Activated CD4-positive, alpha-beta T cell treated with anti-CD3 and anti-CD28 coated beads, Interleukin-2, amount 10 ng/mL, durations not matched to agents 24 days and 14 days (primary cell): ENCODE data around the gene PI4K2B. TPM values are rescaled to one million over a fixed set of nuclear protein-coding genes. Genes with fewer than 3 reads are reported as not detected.
A peak's percentile ranks its signal among the peaks of the same experiment; 100 is the strongest.
"Not testable (repeated sequence)": the region's sequence is repeated elsewhere in the genome, so short reads cannot be mapped to it uniquely, and the experiment has no call there.

Source experiments
- DNase-seq: peaks from one replicate; pipeline ENCODE4 v3.0.0; 2022
- H3K27ac Mint-ChIP-seq: one replicate; pipeline ENCODE4 v1.8.0; 2022; ENCODE audit warnings: mild to moderate bottlenecking, mixed read lengths
- H3K27me3 Mint-ChIP-seq: one replicate; pipeline ENCODE4 v1.8.0; 2022; ENCODE audit warnings: mixed read lengths
- H3K36me3 Mint-ChIP-seq: one replicate; pipeline ENCODE4 v1.8.0; 2022; ENCODE audit warnings: low read depth, mild to moderate bottlenecking, mixed read lengths
- H3K4me1 Mint-ChIP-seq: one replicate; pipeline ENCODE4 v1.8.0; 2021; ENCODE audit warnings: mixed read lengths
- H3K4me3 Mint-ChIP-seq: one replicate; pipeline ENCODE4 v1.8.0; 2022; ENCODE audit warnings: mild to moderate bottlenecking, moderate library complexity, mixed read lengths
- H3K9me3 Mint-ChIP-seq: one replicate; pipeline ENCODE4 v1.8.0; 2021; ENCODE audit warnings: mixed read lengths
- intact Hi-C: fragments of 100-400 bp; cut with micrococcal nuclease; formaldehyde crosslinking; loops from one replicate; pipeline ENCODE4 v1.15.1; 2023
- total RNA-seq: library from RNA; stranded (reverse); gene quantifications from 2 replicates; pipeline ENCODE4 v1.2.3, GENCODE V29; 2022

The PI4K2B gene
- total RNA-seq, 1 donor from 2014 or later, result 34.2 TPM

DNA sequence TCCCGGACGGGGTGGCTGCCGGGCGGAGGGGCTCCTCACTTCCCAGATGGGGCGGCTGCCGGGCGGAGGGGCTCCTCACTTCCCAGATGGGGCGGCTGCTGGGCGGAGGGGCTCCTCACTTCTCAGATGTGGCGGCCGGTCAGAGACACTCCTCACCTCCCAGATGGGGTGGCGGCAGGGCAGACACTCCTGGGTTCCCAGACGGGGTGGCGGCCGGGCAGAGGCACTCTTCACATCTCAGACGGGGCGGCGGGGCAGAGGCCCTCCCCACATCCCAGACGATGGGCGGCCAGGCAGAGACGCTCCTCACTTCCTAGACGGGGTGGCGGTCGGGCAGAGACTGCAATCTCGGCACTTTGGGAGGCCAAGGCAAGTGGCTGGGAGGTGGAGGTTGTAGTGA, 15.7 kb downstream of the PI4K2B start:
- peaks cover 35% of the 10 kb centered on the region for H3K4me1 Mint-ChIP-seq
- DNase-seq, H3K4me3 Mint-ChIP-seq, H3K27me3 Mint-ChIP-seq, H3K9me3 Mint-ChIP-seq, H3K27ac Mint-ChIP-seq: not testable (repeated sequence)
- intact Hi-C loops, result loop anchor here (10.0 kb wide), 1 partner anchor 775 kb away; no protein-coding TSS in a partner anchor
- H3K36me3 Mint-ChIP-seq, result peaks cover 25% of the 10 kb centered on the region

DNA sequence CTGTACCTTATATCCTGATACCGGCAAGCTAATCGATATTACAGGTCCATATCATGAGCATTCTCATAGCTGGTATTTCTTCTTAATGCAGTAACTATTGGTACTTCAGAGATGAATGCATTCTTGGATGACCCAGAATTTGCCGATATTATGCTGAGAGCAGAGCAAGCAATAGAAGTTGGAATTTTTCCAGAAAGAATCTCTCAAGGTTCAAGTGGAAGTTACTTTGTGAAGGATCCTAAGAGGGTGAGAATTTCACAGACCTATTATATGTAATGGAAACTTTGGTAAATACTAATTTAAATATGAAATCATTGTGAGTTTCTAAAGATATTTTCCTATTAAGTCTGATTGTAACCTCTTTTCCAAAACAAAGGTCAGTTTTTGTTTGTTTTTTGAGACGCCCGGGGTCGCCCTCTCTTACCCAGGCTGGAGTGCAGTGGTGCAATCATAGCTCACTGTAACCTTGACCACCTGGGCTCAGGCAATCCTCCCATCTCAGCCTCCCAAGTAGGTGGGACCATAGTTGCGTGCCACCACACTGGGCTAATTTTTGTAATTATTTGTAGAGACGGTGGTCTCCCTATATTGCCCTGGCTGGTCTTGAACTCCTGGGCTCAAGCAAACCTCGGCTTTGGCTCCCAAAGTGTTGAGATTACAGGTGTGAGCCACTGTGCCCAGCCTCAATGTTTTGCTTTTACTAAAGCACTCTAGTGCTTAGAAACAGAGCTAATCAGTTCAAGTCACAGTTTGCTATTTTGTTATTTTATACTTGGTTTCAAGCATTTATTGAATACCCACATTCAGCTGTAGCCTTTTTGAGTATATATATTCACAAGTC, 18.6 kb downstream of the PI4K2B start:
- peaks cover 33% of the 10 kb centered on the region for H3K36me3 Mint-ChIP-seq
- no peak overlapping the region for H3K4me3 Mint-ChIP-seq
- DNase-seq, result peak; percentile 50
- intact Hi-C loops, result loop anchor here (1.0 to 2.0 kb wide), 2 partner anchors 10 to 18 kb away; partner anchors contain the start of gene PI4K2B
- peak overlapping the region; percentile 53 for H3K27ac Mint-ChIP-seq
- peaks cover 30% of the 10 kb centered on the region for H3K4me1 Mint-ChIP-seq
- no peaks in the 10 kb centered on the region for H3K27me3 Mint-ChIP-seq
- no peaks in the 10 kb centered on the region for H3K9me3 Mint-ChIP-seq

DNA sequence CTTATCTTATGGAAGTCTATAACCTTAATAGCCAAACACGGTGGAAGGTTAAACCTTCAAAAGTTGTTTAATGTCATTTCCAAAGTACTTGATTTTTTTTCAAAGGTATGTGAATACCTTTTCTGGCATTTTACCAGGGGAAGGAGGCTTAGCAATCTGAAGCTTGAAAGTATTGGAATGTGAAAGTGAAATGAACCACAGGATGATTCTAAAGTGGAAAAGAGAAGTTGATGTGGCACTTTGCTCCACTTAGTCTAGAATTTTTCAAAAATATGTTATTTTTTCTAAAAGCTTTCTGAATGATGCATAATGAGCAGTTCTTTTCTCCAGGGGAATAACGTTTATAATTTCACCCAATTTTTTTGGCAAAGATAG, 19.2 kb downstream of the PI4K2B start:
- no peaks in the 10 kb centered on the region for H3K27me3 Mint-ChIP-seq
- peak; percentile 54 for DNase-seq
- no peak overlapping the region for H3K4me3 Mint-ChIP-seq
- H3K27ac Mint-ChIP-seq, result peak overlapping the region; percentile 53
- H3K36me3 Mint-ChIP-seq, result peaks cover 34% of the 10 kb centered on the region
- peaks cover 29% of the 10 kb centered on the region for H3K4me1 Mint-ChIP-seq
- intact Hi-C loops, result loop anchor here (2.0 kb wide), 1 partner anchor 18 kb away; the partner anchor contains the start of gene PI4K2B
- no peaks in the 10 kb centered on the region for H3K9me3 Mint-ChIP-seq

DNA sequence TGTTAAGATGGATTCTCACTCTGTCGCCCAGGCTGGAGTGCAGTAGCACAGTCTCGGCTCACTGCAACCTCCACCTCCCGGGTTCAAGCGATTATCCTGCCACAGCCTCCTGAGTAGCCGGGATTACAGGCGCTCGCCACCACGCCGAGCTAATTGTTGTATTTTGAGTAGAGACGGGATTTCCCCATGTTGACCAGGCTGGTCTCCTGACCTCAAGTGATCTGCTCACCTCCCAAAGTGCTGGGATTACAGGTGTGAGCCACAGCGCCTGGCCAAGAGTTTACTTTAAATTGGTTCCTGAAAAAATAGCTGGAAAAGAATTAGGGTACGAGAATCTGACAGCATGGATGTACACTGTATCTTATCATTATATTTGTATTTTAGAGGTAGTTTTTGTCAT, 20.0 kb downstream of the PI4K2B start:
- intact Hi-C loops, result loop anchor here (2.0 kb wide), 1 partner anchor 19 kb away; the partner anchor contains the start of gene PI4K2B
- Mint-ChIP-seq H3K36me3 (peaks cover 30% of the 10 kb centered on the region), H3K4me1 (peaks cover 26% of the 10 kb centered on the region)
- H3K27me3 Mint-ChIP-seq, H3K4me3 Mint-ChIP-seq, H3K9me3 Mint-ChIP-seq, H3K27ac Mint-ChIP-seq: not testable (repeated sequence)
- DNase-seq, result peak; percentile 33

DNA sequence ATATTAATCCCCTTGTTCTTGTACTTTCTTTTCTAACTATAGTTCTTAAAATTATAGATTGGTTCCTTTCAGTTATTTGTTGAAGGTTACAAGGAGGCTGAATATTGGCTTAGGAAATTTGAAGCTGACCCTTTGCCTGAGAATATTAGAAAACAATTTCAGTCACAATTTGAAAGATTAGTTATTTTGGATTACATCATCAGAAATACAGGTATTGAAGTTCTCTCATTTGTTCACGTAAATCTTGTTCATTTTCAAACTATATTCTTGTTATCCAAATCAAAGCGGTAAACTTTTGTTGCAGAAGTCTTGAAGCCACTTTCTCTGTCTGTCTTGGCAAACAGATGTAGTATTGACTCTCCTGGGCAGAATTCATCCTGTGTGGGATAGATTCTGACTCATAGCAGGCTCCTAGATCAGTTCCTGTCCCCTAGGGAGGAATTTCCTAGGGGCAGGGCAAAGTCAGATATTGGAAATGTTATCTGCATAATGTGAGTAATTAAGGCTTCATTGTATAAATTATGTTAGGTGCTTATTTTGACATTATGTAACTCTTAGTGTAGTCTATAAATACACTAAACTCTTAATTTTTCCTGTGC, 25.2 kb downstream of the PI4K2B start:
- H3K4me1 Mint-ChIP-seq, result no peaks in the 10 kb centered on the region
- no peak overlapping the region for H3K4me3 Mint-ChIP-seq
- no peak overlapping the region for H3K27ac Mint-ChIP-seq
- no peaks in the 10 kb centered on the region for H3K9me3 Mint-ChIP-seq
- intact Hi-C loops, result no loop called here
- no peaks in the 10 kb centered on the region for H3K27me3 Mint-ChIP-seq
- no peak for DNase-seq
- peaks cover 41% of the 10 kb centered on the region for H3K36me3 Mint-ChIP-seq

DNA sequence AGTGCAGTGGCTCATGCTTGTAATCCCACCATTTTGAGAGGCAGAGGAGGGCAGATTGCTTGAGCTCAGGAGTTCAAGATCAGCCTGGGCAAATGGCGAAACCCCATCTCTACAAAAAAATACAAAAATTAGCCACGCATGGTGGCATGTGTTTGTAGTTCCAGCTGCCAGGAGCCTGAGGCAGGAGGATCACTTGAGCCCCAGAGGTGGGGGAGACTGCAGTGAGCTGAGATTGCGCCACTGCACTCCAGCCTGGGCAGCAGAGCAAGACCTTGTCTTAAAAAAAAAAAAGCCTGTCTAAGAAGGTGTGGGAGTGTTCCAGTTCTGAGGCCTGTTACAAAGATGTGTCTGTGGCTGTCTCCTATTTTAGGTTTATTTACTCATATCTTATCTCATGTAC, 38.0 kb downstream of the PI4K2B start:
- H3K4me1 Mint-ChIP-seq, result no peaks in the 10 kb centered on the region
- DNase-seq, result no peak
- peaks cover 41% of the 10 kb centered on the region for H3K36me3 Mint-ChIP-seq
- no peak overlapping the region for H3K27ac Mint-ChIP-seq
- H3K9me3 Mint-ChIP-seq, result no peaks in the 10 kb centered on the region
- intact Hi-C loops, result no loop called here
- H3K4me3 Mint-ChIP-seq, result no peak overlapping the region
- no peaks in the 10 kb centered on the region for H3K27me3 Mint-ChIP-seq

DNA sequence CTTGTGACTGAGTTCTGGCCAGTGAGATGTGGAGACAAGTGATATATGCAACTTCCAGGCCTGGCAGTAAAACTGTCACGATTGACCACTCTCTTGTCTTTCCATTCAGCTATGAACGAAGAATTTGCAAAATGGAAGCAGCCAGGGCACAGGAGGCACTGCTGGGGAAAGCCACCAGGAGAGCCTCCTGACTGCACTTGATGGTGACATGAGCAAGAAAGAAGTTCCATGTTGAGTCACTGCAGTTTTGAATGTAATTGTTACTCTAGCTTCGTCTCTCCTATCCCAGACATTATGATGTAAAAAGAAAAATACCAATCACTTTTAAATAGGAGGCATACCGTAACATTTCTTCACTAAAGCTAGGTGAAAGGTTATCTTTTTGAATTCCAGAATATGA, 46.4 kb downstream of the PI4K2B start:
- intact Hi-C loops, result no loop called here
- Mint-ChIP-seq H3K4me3 (no peak overlapping the region), H3K4me1 (no peaks in the 10 kb centered on the region), H3K27me3 (no peaks in the 10 kb centered on the region), H3K36me3 (peaks cover 22% of the 10 kb centered on the region), H3K9me3 (no peaks in the 10 kb centered on the region), H3K27ac (no peak overlapping the region)
- DNase-seq, result no peak

DNA sequence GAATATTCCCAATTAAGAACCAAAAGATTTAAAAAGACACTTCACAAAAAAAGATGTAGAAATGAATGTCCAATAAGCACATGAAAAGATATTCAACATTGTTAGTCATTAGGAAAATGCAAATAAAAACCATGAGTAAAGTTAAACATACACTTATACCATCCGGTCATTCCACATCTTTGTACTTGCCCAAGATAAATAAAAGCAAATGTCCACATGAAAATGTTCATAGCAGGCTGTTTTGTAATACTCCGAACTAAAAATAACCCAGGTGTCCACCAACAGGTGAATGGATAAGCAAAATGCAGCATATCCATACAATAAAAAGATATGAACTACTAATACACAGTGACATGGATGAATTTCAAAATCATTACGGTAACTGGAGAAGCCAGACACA, 50.1 kb downstream of the PI4K2B start:
- Mint-ChIP-seq H3K4me3 (no peak overlapping the region), H3K36me3 (peaks cover 16% of the 10 kb centered on the region), H3K4me1 (no peaks in the 10 kb centered on the region), H3K27me3 (peaks cover 6% of the 10 kb centered on the region), H3K27ac (no peak overlapping the region), H3K9me3 (peaks cover 21% of the 10 kb centered on the region)
- intact Hi-C loops, result no loop called here
- DNase-seq, result no peak

DNA sequence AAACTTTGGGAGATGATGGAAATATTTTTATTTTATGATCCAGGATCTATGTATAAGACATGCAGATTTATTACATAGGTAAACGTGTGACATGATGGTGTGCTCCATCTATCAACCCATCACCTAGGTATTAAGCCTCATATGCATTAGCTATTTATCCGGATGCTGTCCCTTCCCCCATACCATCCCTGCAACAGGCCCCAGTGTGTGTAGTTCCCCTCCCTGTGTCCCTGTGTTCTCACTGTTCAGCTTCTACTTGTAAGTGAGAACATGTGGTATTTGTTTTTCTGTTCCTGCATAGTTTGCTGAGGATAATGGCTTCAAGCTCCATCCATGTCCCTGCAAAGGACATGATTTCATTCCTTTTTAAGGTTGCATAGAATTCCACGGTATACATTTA, 50.6 kb downstream of the PI4K2B start:
- intact Hi-C loops, result no loop called here
- Mint-ChIP-seq H3K4me3 (no peak overlapping the region), H3K36me3 (peaks cover 16% of the 10 kb centered on the region), H3K27ac (no peak overlapping the region), H3K9me3 (peaks cover 21% of the 10 kb centered on the region), H3K4me1 (no peaks in the 10 kb centered on the region), H3K27me3 (peaks cover 6% of the 10 kb centered on the region)
- no peak for DNase-seq

DNA sequence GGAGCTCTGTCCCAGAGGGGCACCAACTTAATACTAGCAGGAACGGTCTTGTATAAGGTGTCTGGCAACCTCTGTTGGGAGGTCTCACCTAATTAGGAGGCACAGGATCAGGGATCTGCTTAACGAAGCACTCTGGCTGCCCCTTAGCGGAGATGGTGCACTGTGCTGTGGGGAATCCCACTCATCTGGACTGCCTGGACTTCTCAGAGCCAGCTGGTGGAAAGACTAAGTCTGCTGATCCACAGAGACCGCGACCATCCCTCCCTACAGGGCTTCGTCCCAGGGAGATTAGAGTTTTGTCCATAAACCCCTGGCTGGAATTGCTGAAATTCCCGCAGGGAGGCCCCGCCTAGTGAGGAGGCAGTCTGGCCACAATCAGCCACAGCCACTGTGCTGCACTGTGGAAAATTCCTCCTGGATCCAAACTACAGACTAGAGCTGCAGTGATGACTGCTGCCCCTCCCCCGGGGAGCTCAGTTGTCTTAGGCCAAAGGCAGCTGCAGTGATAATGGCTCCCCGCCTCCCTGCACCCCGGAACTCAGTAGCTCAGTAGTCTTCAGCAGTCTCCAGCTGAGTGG, 56.7 kb downstream of the PI4K2B start:
- Mint-ChIP-seq H3K4me3 (no peak overlapping the region), H3K27ac (no peak overlapping the region), H3K36me3 (peaks cover 4% of the 10 kb centered on the region), H3K4me1 (no peaks in the 10 kb centered on the region), H3K9me3 (peaks cover 21% of the 10 kb centered on the region), H3K27me3 (peaks cover 6% of the 10 kb centered on the region)
- intact Hi-C loops, result no loop called here
- DNase-seq, result no peak

DNA sequence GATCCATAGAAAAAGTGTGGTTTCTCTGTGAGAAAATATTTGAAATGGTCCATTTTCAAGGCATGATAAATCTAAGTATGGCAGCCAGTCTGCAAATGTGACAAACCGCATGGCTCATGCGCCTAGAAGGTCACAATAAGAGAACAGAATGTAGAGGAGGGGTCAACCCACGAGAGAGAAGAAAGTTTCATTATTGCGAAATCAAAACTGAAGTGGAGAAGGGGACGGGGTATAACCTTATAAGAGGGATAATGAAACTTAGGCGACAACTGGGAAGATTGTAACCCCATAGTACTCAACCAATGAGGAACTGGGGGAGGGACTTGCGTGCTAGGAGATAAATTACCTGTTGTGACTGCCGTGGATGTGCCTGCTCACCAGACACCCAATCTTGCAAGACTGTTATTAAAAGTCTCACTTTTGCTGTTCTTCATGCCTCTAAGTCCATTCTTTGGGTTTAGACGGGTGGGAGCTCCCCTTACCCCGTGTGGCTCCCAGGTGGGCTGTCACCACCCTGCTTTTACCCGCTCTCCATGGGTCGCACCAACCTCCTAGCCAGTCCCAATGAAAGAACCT, 57.4 kb downstream of the PI4K2B start:
- H3K9me3 Mint-ChIP-seq, result peaks cover 21% of the 10 kb centered on the region
- H3K4me3 Mint-ChIP-seq, result no peak overlapping the region
- DNase-seq, result no peak
- peaks cover 4% of the 10 kb centered on the region for H3K36me3 Mint-ChIP-seq
- H3K27me3 Mint-ChIP-seq, result peaks cover 2% of the 10 kb centered on the region
- no peak overlapping the region for H3K27ac Mint-ChIP-seq
- no peaks in the 10 kb centered on the region for H3K4me1 Mint-ChIP-seq
- intact Hi-C loops, result no loop called here

DNA sequence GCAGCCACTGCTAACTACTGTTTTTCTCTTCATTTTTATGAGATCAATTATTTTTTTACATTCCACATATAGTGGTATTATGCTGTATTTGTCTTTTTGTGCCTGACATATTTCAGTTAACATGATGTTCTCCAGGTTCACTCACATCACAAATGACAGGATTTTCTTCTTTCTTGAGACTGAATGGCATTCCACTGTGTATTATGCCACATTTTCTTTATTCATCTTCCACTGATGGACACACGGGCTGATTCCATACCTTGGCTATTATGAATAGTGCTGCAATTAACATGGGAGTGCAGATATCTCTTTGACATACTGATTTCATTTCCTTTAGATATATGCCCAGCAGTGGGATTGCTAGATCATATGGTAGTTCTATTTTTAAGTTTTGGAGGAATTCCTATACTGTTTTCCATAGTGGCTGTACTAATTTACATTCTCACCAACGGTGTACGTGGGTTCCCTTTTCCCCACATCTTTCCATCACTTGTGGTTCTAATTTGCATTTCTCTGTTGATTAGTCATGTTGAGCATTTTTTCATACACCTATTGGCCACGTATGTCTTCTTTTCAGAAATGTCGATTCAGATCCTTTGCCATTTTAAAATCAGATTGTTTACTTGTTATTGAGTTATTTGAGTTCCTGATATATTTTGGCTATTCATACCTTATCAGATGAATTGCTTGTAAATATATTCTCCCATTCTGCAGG, 63.9 kb downstream of the PI4K2B start:
- intact Hi-C loops, result no loop called here
- Mint-ChIP-seq H3K36me3 (no peaks in the 10 kb centered on the region), H3K27ac (no peak overlapping the region), H3K4me3 (no peak overlapping the region), H3K27me3 (peaks cover 5% of the 10 kb centered on the region), H3K9me3 (no peaks in the 10 kb centered on the region), H3K4me1 (peaks cover 11% of the 10 kb centered on the region)
- DNase-seq, result no peak

DNA sequence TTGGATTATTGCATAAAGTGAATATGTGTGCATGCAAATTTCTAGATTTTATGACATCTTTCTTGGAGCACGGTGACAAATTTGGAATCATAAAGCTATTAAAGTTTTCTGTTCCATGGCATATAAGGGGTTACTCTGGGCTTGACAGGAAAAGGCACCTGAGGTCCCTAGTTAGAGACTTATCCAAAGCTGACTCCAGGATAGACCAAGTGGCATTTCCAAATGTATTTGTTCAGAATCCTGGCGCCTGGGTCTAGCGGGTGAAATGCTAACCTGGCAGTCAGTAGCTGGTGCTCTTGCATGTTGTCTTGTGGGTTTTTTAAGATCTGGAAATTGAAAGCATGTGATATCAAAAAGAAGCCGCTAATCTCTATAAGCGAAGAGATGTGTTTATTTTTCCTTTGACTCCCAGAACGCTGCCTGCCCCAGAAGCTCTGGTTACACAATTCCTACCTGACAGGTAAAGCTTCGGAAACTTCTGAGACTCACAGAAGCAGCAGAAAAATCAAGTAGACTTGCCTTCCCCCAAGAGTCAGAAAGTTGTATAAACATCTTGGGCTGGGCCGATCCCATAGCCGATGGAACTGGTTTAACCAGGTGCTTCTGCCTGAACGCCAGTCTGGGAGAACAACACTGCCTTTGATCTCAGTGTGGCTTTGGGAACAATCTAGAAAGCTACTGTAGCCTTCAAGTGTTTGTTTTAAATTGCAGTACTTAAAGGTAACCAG, 65.8 kb downstream of the PI4K2B start:
- intact Hi-C loops, result no loop called here
- peaks cover 8% of the 10 kb centered on the region for H3K27me3 Mint-ChIP-seq
- H3K27ac Mint-ChIP-seq, result no peak overlapping the region
- H3K36me3 Mint-ChIP-seq, result no peaks in the 10 kb centered on the region
- H3K4me1 Mint-ChIP-seq, result peaks cover 11% of the 10 kb centered on the region
- no peak overlapping the region for H3K4me3 Mint-ChIP-seq
- no peak for DNase-seq
- no peaks in the 10 kb centered on the region for H3K9me3 Mint-ChIP-seq
